Measurements from ENCODE around the gene ADAMTS14.

The ADAMTS14 gene, protein sequence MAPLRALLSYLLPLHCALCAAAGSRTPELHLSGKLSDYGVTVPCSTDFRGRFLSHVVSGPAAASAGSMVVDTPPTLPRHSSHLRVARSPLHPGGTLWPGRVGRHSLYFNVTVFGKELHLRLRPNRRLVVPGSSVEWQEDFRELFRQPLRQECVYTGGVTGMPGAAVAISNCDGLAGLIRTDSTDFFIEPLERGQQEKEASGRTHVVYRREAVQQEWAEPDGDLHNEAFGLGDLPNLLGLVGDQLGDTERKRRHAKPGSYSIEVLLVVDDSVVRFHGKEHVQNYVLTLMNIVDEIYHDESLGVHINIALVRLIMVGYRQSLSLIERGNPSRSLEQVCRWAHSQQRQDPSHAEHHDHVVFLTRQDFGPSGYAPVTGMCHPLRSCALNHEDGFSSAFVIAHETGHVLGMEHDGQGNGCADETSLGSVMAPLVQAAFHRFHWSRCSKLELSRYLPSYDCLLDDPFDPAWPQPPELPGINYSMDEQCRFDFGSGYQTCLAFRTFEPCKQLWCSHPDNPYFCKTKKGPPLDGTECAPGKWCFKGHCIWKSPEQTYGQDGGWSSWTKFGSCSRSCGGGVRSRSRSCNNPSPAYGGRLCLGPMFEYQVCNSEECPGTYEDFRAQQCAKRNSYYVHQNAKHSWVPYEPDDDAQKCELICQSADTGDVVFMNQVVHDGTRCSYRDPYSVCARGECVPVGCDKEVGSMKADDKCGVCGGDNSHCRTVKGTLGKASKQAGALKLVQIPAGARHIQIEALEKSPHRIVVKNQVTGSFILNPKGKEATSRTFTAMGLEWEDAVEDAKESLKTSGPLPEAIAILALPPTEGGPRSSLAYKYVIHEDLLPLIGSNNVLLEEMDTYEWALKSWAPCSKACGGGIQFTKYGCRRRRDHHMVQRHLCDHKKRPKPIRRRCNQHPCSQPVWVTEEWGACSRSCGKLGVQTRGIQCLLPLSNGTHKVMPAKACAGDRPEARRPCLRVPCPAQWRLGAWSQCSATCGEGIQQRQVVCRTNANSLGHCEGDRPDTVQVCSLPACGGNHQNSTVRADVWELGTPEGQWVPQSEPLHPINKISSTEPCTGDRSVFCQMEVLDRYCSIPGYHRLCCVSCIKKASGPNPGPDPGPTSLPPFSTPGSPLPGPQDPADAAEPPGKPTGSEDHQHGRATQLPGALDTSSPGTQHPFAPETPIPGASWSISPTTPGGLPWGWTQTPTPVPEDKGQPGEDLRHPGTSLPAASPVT

DNA sequence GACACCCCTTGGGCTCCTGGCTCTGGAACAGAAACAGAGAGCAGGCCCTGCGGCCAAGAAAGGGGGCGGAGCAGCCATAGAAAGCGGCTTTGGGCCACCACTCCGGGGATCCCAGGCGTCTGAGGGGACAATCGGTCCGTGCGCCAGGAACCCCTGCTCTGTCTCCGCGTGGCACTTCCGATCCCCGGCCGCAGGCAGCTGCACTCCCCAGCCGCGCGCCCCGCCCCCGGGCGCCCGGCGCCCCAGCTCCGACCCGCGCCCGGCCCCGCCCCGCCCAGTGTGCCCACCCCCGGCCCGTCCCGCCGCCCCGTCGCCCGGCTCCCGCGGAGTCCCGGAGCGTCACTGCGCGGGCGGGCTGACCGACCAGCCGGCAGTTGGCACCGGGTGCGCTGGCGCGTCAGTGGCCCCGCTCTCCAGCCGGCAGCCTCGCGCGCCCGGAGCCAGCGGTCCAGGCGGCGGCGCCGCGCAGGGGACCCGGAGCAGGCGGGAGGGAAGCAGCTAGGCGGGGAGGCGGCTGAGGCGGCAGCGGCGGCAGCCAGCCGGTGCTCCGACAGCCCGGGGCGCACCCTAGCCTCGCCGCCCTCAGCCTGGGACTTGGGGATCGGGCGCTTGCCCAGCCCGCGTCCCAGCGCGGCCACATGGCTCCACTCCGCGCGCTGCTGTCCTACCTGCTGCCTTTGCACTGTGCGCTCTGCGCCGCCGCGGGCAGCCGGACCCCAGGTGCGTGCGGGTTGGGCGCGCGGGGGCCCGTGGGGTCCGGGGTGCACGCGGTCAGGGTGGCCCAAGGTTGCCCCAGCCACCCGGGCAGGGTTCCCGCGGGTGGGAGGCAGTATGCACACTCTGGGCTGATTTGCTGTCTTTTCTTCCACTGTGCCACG, at the start of gene ADAMTS14:
TSS of gene ADAMTS14 (plus strand) at position 342 of the 878 bp plus-strand sequence. CDS start at position 639, 297 bp downstream.
- Histone ChIP-seq H3K27me3 (replicated peaks; ENCODE audit: insufficient read depth, low read length) (peaks cover 13% of the 10 kb centered on the region), H3K4me3 (ENCODE audit: low read length) (peak within 1 kb of the TSS; percentile 57), H3K9me2 (replicated peaks; ENCODE audit: insufficient read depth, low read length) (no peaks in the 10 kb centered on the region), H2AFZ (ENCODE audit: low read length) (peak within 1 kb of the TSS; percentile 70; the same call in 1 of the 2 replicates), H3K4me1 (ENCODE audit: low read length) (no peaks in the 10 kb centered on the region), H3F3A (ENCODE audit: insufficient read depth, low read length) (0 out of 2 replicates have a peak, but pooled peaks cover 3% of the 10 kb centered on the region), H3K4me2 (ENCODE audit: low read depth, low read length) (peak within 1 kb of the TSS; percentile 98), H3K27ac (ENCODE audit: low read length) (no peak within 1 kb of the TSS), H3K79me2 (ENCODE audit: low read length) (no peaks in the 10 kb centered on the region), H4K20me1 (ENCODE audit: insufficient read depth, low read length) (no peaks in the 10 kb centered on the region), H3K36me3 (replicated peaks; ENCODE audit: insufficient read depth, low read length) (no peaks in the 10 kb centered on the region), H3K9ac (ENCODE audit: low read length) (no peak within 1 kb of the TSS), H3K9me3 (replicated peaks; ENCODE audit: insufficient read depth, low read length) (no peaks in the 10 kb centered on the region)
- TF ChIP-seq EZH2 (optimal IDR thresholded peaks at IDR 0.05; ENCODE audit: low read depth, low read length): no peak
- TF ChIP-seq EZH2phosphoT487 (IDR thresholded peaks at IDR 0.05; ENCODE audit: low read length): no peak
- TF ChIP-seq, protein P1, sequence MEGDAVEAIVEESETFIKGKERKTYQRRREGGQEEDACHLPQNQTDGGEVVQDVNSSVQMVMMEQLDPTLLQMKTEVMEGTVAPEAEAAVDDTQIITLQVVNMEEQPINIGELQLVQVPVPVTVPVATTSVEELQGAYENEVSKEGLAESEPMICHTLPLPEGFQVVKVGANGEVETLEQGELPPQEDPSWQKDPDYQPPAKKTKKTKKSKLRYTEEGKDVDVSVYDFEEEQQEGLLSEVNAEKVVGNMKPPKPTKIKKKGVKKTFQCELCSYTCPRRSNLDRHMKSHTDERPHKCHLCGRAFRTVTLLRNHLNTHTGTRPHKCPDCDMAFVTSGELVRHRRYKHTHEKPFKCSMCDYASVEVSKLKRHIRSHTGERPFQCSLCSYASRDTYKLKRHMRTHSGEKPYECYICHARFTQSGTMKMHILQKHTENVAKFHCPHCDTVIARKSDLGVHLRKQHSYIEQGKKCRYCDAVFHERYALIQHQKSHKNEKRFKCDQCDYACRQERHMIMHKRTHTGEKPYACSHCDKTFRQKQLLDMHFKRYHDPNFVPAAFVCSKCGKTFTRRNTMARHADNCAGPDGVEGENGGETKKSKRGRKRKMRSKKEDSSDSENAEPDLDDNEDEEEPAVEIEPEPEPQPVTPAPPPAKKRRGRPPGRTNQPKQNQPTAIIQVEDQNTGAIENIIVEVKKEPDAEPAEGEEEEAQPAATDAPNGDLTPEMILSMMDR (IDR thresholded peaks at IDR 0.05; ENCODE audit: low read length): no peak
- peak; percentile 50 for DNase-seq

DNA sequence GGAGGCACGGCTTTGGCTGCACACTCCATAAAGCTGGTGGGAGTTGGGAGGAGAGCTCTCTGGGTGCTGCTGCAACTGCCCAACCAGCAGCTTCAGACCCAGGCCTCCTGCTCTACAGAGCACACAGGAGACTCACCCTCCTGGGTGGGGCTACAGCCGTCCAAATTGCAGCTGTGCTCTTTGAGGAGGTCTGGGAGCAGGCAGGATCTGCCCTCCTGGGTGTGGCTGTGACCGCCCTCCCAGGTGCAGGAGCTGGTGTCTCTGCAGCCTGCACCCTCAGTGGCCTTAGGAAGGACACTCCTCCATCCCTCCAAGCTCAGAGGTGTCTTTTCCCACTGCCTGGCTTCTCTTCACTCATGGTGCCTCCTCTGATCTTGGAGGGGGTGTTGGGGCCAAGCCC, 49.8 kb upstream of the ADAMTS14 start:
- no peak overlapping the region for H3K4me2 ChIP-seq (ENCODE audit: low read depth, low read length)
- H3K36me3 ChIP-seq (replicated peaks; ENCODE audit: insufficient read depth, low read length): no peaks in the 10 kb centered on the region
- no peaks in the 10 kb centered on the region for H3K79me2 ChIP-seq (ENCODE audit: low read length)
- no peak overlapping the region for H3K27ac ChIP-seq (ENCODE audit: low read length)
- H4K20me1 ChIP-seq (ENCODE audit: insufficient read depth, low read length): no peaks in the 10 kb centered on the region
- TF ChIP-seq EZH2phosphoT487 (IDR thresholded peaks at IDR 0.05; ENCODE audit: low read length): no peak
- TF ChIP-seq, protein P1 (IDR thresholded peaks at IDR 0.05; ENCODE audit: low read length): no peak
- TF ChIP-seq EZH2 (optimal IDR thresholded peaks at IDR 0.05; ENCODE audit: low read depth, low read length): no peak
- H3F3A ChIP-seq (ENCODE audit: insufficient read depth, low read length): no peaks in the 10 kb centered on the region
- no peaks in the 10 kb centered on the region for H3K27me3 ChIP-seq (replicated peaks; ENCODE audit: insufficient read depth, low read length)
- H3K4me3 ChIP-seq (ENCODE audit: low read length): no peak overlapping the region
- no peak overlapping the region for H3K9ac ChIP-seq (ENCODE audit: low read length)
- no peak for DNase-seq
- H3K9me2 ChIP-seq (replicated peaks; ENCODE audit: insufficient read depth, low read length): no peaks in the 10 kb centered on the region
- H2AFZ ChIP-seq (ENCODE audit: low read length): no peak overlapping the region
- no peaks in the 10 kb centered on the region for H3K4me1 ChIP-seq (ENCODE audit: low read length)
- no peaks in the 10 kb centered on the region for H3K9me3 ChIP-seq (replicated peaks; ENCODE audit: insufficient read depth, low read length)
